Liver (tissue), 9 donors: ENCODE measurements around the gene DCDC1. TPM values are rescaled to one million over a fixed set of nuclear protein-coding genes. Genes with fewer than 3 reads are reported as not detected.

Experiments
- DNase-seq: peaks from one replicate; pipeline ENCODE4 v3.0.0-alpha.2; 2017; ENCODE audit warnings: low spot score
- H3K27ac ChIP-seq, 2 donors: one replicate each; pipeline ENCODE4 v1.7.0; 2013; ENCODE audit warnings: inconsistent platforms in 2 of 2, low read length in 2 of 2, control low read depth in 1 of 2, low read depth in 1 of 2, mild to moderate bottlenecking in 1 of 2
- H3K27me3 ChIP-seq, 4 donors: one replicate each; pipeline versions ENCODE4 v1.6.1 to v1.7.0; 2013; ENCODE audit warnings: low read length in 3 of 4, inconsistent platforms in 1 of 4, mild to moderate bottlenecking in 1 of 4, moderate library complexity in 1 of 4; ENCODE audit not compliant: control insufficient read depth in 4 of 4, insufficient read depth in 4 of 4
- H3K36me3 ChIP-seq, 4 donors: one replicate each; pipeline versions ENCODE4 v1.6.1 to v1.7.0; 2013; ENCODE audit warnings: low read length in 3 of 4, mild to moderate bottlenecking in 3 of 4, low read depth in 1 of 4, moderate library complexity in 1 of 4; ENCODE audit not compliant: control insufficient read depth in 4 of 4, insufficient read depth in 3 of 4
- H3K4me1 ChIP-seq, 4 donors: one replicate each; pipeline versions ENCODE4 v1.6.1 to v1.7.0; 2013; ENCODE audit warnings: low read length in 3 of 4, mild to moderate bottlenecking in 3 of 4, moderate library complexity in 1 of 4; ENCODE audit not compliant: control insufficient read depth in 4 of 4, insufficient read depth in 4 of 4
- H3K4me3 ChIP-seq, 3 donors: one replicate each; pipeline versions ENCODE4 v1.6.1 to v1.7.0; 2013; ENCODE audit warnings: low read length in 3 of 3, control low read depth in 1 of 3, low read depth in 1 of 3, mild to moderate bottlenecking in 1 of 3
- H3K9ac ChIP-seq, 2 donors: one replicate each; pipeline ENCODE4 v1.7.0; 2013; ENCODE audit warnings: low read length in 2 of 2, mild to moderate bottlenecking in 2 of 2, moderate library complexity in 2 of 2, control low read depth in 1 of 2, low read depth in 1 of 2
- H3K9me3 ChIP-seq, 4 donors: one replicate each; pipeline versions ENCODE4 v1.6.1 to v1.7.0; 2013; ENCODE audit warnings: low read length in 3 of 4; ENCODE audit not compliant: control insufficient read depth in 4 of 4
- ATF3 ChIP-seq: IDR thresholded peaks from 2 replicates; pipeline ENCODE4 v1.6.1; 2016; ENCODE audit warnings: antibody characterized with exemption
- FOXA1 ChIP-seq: IDR thresholded peaks from 2 replicates; pipeline ENCODE4 v1.6.1; 2016; ENCODE audit warnings: antibody characterized with exemption
- FOXA2 ChIP-seq: IDR thresholded peaks from 2 replicates; pipeline ENCODE4 v1.6.1; 2016; ENCODE audit warnings: antibody characterized with exemption
- GABPA ChIP-seq, 2 donors: IDR thresholded peaks in 1 of 2; conservative IDR thresholded peaks in 1 of 2; 2 replicates each; pipeline ENCODE4 v1.6.1; 2016; ENCODE audit warnings: antibody characterized with exemption in 2 of 2, mild to moderate bottlenecking in 1 of 2, moderate library complexity in 1 of 2
- HNF4G ChIP-seq: IDR thresholded peaks from 2 replicates; pipeline ENCODE4 v1.6.1; 2016; ENCODE audit warnings: antibody characterized with exemption
- JUND ChIP-seq, 2 donors: IDR thresholded peaks; 2 replicates each; pipeline ENCODE4 v1.6.1; 2016; ENCODE audit warnings: antibody characterized with exemption in 2 of 2
- NR2F2 ChIP-seq: IDR thresholded peaks from 2 replicates; pipeline ENCODE4 v1.6.1; 2016; ENCODE audit warnings: antibody characterized with exemption
- RXRA ChIP-seq, 2 donors: IDR thresholded peaks; 2 replicates each; pipeline ENCODE4 v1.6.1; 2017 to 2018; ENCODE audit warnings: antibody characterized with exemption in 2 of 2, mild to moderate bottlenecking in 1 of 2
- SP1 ChIP-seq: IDR thresholded peaks from 2 replicates; pipeline ENCODE4 v1.6.1; 2018; ENCODE audit warnings: antibody characterized with exemption, mild to moderate bottlenecking
- TAF1 ChIP-seq: conservative IDR thresholded peaks from 2 replicates; pipeline ENCODE4 v1.6.1; 2016; ENCODE audit warnings: antibody characterized with exemption, mild to moderate bottlenecking
- WGBS: extraction: QIAGEN DNeasy Blood & Tissue Kit; methylation state at CpG from one replicate; pipeline ENCODE4 v1.1.7; 2013; 5-methylcytosine and 5-hydroxymethylcytosine counted together
- polyA plus RNA-seq, 2 donors: library from polyadenylated mRNA; stranded (reverse) in 1 of 2; unstranded in 1 of 2; fragments of 200-250 nt in 1 of 2; fragments of >200 nt in 1 of 2; fragmentation: Nextera tagmentation in 1 of 2; extraction: Ambion mirVana in 1 of 2; gene quantifications; one replicate each; pipeline versions ENCODE4 v1.2.1 to v1.2.3, GENCODE V29; 2013 to 2015
- total RNA-seq, 2 donors: library from RNA; depleted of rRNA; stranded (reverse); fragments of >200 nt; gene quantifications; one replicate each; pipeline ENCODE4 v1.2.3, GENCODE V29; 2014
- TF ChIP-seq, protein P1 (sequence below): IDR thresholded peaks from 2 replicates; pipeline ENCODE4 v1.6.1; 2016; ENCODE audit warnings: antibody characterized with exemption
- TF ChIP-seq, protein P2 (sequence below): IDR thresholded peaks from 2 replicates; pipeline ENCODE4 v1.6.1; 2016; ENCODE audit warnings: antibody characterized with exemption
- TF ChIP-seq, protein P3 (sequence below): fragments of 150-350 bp; IDR thresholded peaks from 2 replicates; pipeline ENCODE4 v1.5.1; 2017; ENCODE audit warnings: improper control_type of control experiment, low read depth, low read length; ENCODE audit not compliant: missing input control
- donor health status: healthy.
- donor health status: healthy.
- donor health status: healthy.
- donor health status: healthy.
- donor health status: healthy.

Gene DCDC1
- total and polyA plus RNA-seq, 4 donors: 0.38 to 3.5 (median 2.0) TPM

DNA sequence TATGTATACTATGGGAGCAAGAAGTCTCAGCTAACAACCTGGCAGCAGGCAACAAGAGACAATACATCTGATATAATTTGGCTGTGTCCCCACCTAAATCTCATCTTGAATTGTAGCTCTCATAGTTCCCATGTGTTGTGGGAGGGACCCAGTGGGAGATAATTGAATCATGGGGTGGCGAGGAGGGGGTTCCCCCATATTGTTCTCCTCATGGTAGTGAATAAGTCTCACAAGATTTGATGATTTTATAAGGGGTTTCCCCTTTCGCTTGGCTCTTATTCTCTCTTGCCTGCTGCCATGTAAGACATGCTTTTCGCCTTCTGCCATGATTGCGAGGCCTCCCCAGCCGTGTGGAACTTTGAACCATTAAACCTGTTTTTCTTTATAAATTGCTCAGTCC, 6.3 kb upstream of the DCDC1 start:
- Histone ChIP-seq H3K27ac (no peak overlapping the region), H3K27me3 (no peaks in the 10 kb centered on the region), H3K4me3 (no peak overlapping the region), H3K9me3 (no peaks in the 10 kb centered on the region), H3K36me3 (peaks cover 0 to 2% (median 0%) of the 10 kb centered on the region in 4 donors), H3K4me1 (peaks cover 0 to under 1% (median under 1%) of the 10 kb centered on the region in 4 donors), H3K9ac (no peak overlapping the region)
- DNase-seq: no peak
- TF ChIP-seq, protein P1, sequence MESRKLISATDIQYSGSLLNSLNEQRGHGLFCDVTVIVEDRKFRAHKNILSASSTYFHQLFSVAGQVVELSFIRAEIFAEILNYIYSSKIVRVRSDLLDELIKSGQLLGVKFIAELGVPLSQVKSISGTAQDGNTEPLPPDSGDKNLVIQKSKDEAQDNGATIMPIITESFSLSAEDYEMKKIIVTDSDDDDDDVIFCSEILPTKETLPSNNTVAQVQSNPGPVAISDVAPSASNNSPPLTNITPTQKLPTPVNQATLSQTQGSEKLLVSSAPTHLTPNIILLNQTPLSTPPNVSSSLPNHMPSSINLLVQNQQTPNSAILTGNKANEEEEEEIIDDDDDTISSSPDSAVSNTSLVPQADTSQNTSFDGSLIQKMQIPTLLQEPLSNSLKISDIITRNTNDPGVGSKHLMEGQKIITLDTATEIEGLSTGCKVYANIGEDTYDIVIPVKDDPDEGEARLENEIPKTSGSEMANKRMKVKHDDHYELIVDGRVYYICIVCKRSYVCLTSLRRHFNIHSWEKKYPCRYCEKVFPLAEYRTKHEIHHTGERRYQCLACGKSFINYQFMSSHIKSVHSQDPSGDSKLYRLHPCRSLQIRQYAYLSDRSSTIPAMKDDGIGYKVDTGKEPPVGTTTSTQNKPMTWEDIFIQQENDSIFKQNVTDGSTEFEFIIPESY: no peak
- TF ChIP-seq TAF1: no peak
- TF ChIP-seq NR2F2: no peak
- no peak for TF ChIP-seq HNF4G
- TF ChIP-seq FOXA1: no peak
- 97% methylated on average over 5 of the region's 5 CpGs for WGBS

DNA sequence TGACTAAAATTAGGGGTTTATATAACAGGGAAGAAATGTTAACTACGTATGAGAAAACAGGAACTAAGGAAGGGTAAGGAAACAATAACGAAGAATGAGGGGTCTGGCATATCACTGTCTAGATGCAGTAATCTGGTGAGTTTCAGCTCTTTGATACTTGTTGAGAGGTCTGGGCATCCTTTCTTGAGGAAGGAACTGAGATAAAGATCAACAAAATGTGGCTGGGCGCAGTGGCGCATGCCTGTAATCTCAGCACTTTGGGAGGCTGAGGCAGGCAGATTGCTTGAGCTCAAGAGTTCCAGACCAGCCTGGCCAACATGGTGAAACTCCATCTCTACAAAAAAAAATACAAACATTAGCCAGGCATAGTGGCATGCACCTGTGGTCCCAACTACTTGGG, 2.7 kb downstream of the DCDC1 start:
- 77% methylated on average over 4 of the region's 4 CpGs for WGBS
- TF ChIP-seq RXRA (IDR thresholded peaks at IDR 0.05): no peak
- TF ChIP-seq JUND (IDR thresholded peaks at IDR 0.05): no peak
- TF ChIP-seq NR2F2: no peak

GRCh38 chr11:31361743-31362142, 7.8 kb downstream of the DCDC1 start:
- WGBS: 84% methylated on average over 4 of the region's 4 CpGs
- H3K36me3 ChIP-seq: no peaks in the 10 kb centered on the region
- H3K9me3 ChIP-seq: no peaks in the 10 kb centered on the region
- H3K4me3 ChIP-seq: no peak overlapping the region
- TF ChIP-seq ATF3 (no peak), RXRA (IDR thresholded peaks at IDR 0.05) (no peak), JUND (IDR thresholded peaks at IDR 0.05) (no peak), TAF1 (no peak), GABPA (IDR thresholded peaks at IDR 0.05 in 1 of 2, conservative IDR thresholded peaks at IDR 0.05 in 1 of 2) (no peak), SP1 (no peak), HNF4G (no peak), FOXA2 (no peak)
- TF ChIP-seq, protein P2, sequence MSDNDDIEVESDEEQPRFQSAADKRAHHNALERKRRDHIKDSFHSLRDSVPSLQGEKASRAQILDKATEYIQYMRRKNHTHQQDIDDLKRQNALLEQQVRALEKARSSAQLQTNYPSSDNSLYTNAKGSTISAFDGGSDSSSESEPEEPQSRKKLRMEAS: no peak
- TF ChIP-seq, protein P1: no peak
- TF ChIP-seq, protein P3, sequence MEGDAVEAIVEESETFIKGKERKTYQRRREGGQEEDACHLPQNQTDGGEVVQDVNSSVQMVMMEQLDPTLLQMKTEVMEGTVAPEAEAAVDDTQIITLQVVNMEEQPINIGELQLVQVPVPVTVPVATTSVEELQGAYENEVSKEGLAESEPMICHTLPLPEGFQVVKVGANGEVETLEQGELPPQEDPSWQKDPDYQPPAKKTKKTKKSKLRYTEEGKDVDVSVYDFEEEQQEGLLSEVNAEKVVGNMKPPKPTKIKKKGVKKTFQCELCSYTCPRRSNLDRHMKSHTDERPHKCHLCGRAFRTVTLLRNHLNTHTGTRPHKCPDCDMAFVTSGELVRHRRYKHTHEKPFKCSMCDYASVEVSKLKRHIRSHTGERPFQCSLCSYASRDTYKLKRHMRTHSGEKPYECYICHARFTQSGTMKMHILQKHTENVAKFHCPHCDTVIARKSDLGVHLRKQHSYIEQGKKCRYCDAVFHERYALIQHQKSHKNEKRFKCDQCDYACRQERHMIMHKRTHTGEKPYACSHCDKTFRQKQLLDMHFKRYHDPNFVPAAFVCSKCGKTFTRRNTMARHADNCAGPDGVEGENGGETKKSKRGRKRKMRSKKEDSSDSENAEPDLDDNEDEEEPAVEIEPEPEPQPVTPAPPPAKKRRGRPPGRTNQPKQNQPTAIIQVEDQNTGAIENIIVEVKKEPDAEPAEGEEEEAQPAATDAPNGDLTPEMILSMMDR: no peak
- H3K9ac ChIP-seq: no peak overlapping the region
- no peak for DNase-seq
- H3K27ac ChIP-seq: no peak overlapping the region
- H3K4me1 ChIP-seq: no peaks in the 10 kb centered on the region
- H3K27me3 ChIP-seq: no peaks in the 10 kb centered on the region

More for the DNA sequence above, 2.7 kb downstream of the DCDC1 start:
- H3K9ac ChIP-seq: no peak overlapping the region
- H3K4me3 ChIP-seq: no peak overlapping the region
- no peak for DNase-seq
- H3K27me3 ChIP-seq: no peaks in the 10 kb centered on the region
- no peak overlapping the region for H3K27ac ChIP-seq
- no peaks in the 10 kb centered on the region for H3K36me3 ChIP-seq
- H3K9me3 ChIP-seq: no peaks in the 10 kb centered on the region
- peaks cover 4 to 16% (median 11%) of the 10 kb centered on the region in 4 donors for H3K4me1 ChIP-seq
